Measurements from ENCODE around the gene PLAC1. TPM values are rescaled to one million over a fixed set of nuclear protein-coding genes. Genes with fewer than 3 reads are reported as not detected.

The PLAC1 gene, protein sequence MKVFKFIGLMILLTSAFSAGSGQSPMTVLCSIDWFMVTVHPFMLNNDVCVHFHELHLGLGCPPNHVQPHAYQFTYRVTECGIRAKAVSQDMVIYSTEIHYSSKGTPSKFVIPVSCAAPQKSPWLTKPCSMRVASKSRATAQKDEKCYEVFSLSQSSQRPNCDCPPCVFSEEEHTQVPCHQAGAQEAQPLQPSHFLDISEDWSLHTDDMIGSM
- total RNA-seq (not detected), polyA plus RNA-seq (under 1 TPM in 1 of 2 donors, not detected in 1; 0.07 TPM)

DNA sequence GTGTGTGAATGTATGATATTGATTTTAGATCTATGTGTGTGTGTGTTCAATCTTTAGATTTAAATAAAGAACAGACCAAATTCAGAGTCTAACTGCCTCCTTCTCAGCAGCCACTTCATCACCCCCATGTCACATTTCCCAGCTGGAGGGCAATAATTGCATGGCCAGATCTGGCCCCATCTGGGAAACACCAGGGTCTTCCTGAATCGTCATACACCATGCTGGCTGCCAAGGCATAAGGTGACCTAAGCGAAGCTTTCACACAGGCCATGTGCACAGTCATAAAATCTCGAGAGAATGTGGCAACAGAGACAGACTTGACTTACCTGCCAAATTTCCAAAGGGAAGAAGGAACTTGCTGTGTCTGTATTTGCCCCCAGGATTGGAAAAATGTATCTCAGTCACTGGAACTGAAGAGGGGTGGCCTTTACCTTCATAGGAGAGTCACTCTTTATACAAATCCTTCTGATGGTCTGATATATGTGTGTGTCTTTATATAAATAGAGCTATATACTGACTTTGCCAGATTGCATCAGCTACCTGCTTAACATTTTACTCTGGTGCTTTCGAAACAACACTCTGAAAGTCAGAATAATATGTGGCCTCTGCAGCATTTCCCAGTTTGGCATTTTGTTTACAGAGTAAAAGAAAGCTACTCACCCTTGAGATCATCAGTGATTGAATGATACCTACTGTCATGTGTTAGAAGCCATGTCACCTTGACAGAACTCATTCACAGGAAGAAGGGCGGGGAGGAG is at the start of gene PLAC1:
Gene PLAC1 (minus strand): TSS at position 470 of the 758 bp plus-strand sequence. CDS start 91,789 bp downstream, outside the sequence.
- 58 to 78% methylated on average over 5 of the region's 5 CpGs for WGBS, 2 donors
- FAIRE-seq, result no peak
- TF ChIP-seq, protein P1, sequence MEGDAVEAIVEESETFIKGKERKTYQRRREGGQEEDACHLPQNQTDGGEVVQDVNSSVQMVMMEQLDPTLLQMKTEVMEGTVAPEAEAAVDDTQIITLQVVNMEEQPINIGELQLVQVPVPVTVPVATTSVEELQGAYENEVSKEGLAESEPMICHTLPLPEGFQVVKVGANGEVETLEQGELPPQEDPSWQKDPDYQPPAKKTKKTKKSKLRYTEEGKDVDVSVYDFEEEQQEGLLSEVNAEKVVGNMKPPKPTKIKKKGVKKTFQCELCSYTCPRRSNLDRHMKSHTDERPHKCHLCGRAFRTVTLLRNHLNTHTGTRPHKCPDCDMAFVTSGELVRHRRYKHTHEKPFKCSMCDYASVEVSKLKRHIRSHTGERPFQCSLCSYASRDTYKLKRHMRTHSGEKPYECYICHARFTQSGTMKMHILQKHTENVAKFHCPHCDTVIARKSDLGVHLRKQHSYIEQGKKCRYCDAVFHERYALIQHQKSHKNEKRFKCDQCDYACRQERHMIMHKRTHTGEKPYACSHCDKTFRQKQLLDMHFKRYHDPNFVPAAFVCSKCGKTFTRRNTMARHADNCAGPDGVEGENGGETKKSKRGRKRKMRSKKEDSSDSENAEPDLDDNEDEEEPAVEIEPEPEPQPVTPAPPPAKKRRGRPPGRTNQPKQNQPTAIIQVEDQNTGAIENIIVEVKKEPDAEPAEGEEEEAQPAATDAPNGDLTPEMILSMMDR (IDR thresholded peaks at IDR 0.05), result no peak

DNA sequence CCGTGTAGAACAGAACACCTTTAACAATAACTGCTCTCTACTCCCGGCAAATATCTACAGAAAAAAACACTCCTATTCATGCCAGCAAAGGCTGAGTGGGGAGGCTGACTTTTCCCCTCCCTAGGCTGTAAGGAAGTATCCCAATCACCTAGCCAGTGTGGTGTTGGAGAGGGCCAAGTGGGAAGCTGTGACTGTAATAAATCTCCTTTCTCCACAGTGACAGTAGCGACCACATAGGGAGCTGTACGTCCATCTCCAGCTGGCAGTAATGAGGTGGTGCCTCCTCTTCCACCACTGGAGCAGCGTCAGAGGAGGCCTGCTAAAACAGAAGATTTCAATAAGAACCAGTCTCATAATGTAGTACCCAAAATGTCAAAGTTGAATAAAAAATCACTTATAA is 47.9 kb upstream of the PLAC1 start:
- Histone ChIP-seq H3K36me3 (no peaks in the 10 kb centered on the region), H3K9me3 (no peaks in the 10 kb centered on the region), H3K27me3 (no peaks in the 10 kb centered on the region), H3K27ac (no peak overlapping the region), H3K4me3 (no peak overlapping the region), H3K4me1 (no peaks in the 10 kb centered on the region)
- 71 to 73% methylated on average over 5 of the region's 5 CpGs for WGBS, 2 donors
- FAIRE-seq, result no peak
- no peak for ATAC-seq
- intact Hi-C loops (cut with DNase I), result no loop called here
- DNase-seq, result no peak
- TF ChIP-seq, protein P1 (IDR thresholded peaks at IDR 0.05), result no peak

More for the DNA sequence above, at the start of gene PLAC1:
- Histone ChIP-seq H3K4me3 (no peak within 1 kb of the TSS), H3K27me3 (peaks cover 0 to 6% (median 3%) of the 10 kb centered on the region in 4 donors), H3K4me1 (no peaks in the 10 kb centered on the region), H3K27ac (no peak within 1 kb of the TSS), H3K36me3 (no peaks in the 10 kb centered on the region), H3K9me3 (no peaks in the 10 kb centered on the region)
- DNase-seq (no peak), ATAC-seq (no peak)
- intact Hi-C loops (cut with DNase I), result no loop called here

DNA sequence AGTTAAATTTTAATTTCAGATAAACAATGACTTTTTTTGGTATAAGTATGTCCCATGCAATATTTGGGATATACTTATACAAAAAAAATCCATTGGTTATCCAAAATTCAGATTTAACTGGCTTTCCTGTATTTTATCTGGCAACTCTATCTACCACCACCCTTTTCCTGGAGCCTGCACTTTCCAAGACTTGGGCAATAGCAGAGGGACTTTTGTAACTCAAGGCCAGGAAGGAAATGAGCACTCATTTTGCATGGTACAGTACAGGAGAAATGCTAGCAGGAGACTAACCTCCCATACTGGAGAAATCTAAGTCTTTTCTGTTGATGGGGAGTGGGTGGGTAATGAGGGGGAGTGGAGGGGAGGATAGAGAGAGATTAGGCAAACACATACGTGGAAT is 37.7 kb upstream of the PLAC1 start:
- intact Hi-C loops (cut with DNase I), result no loop called here

DNA sequence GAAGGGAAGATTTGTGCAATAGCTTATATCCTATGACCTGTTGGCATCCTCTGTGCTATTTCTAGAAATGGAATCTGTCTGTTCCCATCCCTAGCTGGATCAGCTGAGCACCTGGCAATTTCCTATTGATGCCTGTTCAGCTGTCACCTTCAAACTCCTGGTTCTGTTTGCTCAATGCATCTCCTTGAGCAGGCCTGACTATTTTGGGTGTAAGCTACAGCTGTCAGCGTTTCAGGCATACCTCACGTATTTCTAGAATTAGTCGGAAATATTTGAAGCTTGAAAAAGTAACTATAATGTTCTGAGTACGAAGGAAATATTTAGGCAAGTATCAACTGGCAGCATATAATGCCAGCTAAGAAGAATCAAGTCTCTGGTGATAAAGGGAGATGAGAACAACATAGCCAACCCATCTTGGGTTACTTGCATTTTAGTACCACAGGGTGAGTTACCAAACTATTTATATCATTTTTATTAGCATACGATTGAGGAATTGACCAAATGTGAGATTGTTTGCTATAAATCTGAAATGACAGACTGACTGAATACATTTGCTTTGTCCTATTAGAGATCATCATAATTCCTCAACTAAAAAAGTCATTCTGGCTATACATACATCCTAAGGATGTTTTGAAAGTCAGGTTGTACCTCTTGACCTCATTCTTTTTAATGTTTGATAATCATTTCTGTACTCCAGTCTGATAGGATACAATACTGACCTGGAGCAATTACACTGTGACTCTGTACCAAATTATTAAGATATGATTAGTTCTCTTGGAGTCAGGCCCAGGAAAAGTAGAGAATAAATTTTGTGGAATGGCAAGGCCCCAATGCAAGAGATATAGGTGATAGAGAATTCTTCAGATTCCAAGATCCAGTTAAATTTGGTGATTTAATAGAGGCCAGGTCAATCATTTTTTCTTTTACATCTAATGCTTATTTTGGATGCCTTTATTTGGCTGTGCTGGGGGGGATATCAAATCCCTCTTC is 36.4 kb upstream of the PLAC1 start:
- Histone ChIP-seq H3K27me3 (peaks cover 0 to 9% (median 0%) of the 10 kb centered on the region in 4 donors), H3K9me3 (no peaks in the 10 kb centered on the region), H3K36me3 (no peaks in the 10 kb centered on the region), H3K4me1 (no peaks in the 10 kb centered on the region), H3K4me3 (no peak overlapping the region), H3K27ac (no peak overlapping the region)
- no peak for DNase-seq
- no peak for ATAC-seq
- no peak for FAIRE-seq
- TF ChIP-seq, protein P1 (IDR thresholded peaks at IDR 0.05), result no peak
- intact Hi-C loops (cut with DNase I), result no loop called here
- 65 to 88% methylated on average over 5 of the region's 5 CpGs for WGBS, 2 donors

More for the DNA sequence above, 37.7 kb upstream of the PLAC1 start:
- peaks cover 0 to 9% (median 0%) of the 10 kb centered on the region in 4 donors for H3K27me3 ChIP-seq
- FAIRE-seq (no peak), ATAC-seq (no peak), DNase-seq (no peak)
- no peaks in the 10 kb centered on the region for H3K4me1 ChIP-seq
- no peak overlapping the region for H3K4me3 ChIP-seq
- WGBS, 2 donors, result 38 to 86% methylated on average over 1 of the region's 1 CpG
- TF ChIP-seq, protein P1 (IDR thresholded peaks at IDR 0.05), result no peak
- no peaks in the 10 kb centered on the region for H3K36me3 ChIP-seq
- no peak overlapping the region for H3K27ac ChIP-seq
- H3K9me3 ChIP-seq, result no peaks in the 10 kb centered on the region
